ENCODE data around the gene IBA57. TPM values are rescaled to one million over a fixed set of nuclear protein-coding genes. Genes with fewer than 3 reads are reported as not detected.

The IBA57 gene
- polyA plus RNA-seq, 1 donor (not counting 4 experiments of a cell fraction or from before 2014, with no cell fraction given): 1.5 TPM

DNA sequence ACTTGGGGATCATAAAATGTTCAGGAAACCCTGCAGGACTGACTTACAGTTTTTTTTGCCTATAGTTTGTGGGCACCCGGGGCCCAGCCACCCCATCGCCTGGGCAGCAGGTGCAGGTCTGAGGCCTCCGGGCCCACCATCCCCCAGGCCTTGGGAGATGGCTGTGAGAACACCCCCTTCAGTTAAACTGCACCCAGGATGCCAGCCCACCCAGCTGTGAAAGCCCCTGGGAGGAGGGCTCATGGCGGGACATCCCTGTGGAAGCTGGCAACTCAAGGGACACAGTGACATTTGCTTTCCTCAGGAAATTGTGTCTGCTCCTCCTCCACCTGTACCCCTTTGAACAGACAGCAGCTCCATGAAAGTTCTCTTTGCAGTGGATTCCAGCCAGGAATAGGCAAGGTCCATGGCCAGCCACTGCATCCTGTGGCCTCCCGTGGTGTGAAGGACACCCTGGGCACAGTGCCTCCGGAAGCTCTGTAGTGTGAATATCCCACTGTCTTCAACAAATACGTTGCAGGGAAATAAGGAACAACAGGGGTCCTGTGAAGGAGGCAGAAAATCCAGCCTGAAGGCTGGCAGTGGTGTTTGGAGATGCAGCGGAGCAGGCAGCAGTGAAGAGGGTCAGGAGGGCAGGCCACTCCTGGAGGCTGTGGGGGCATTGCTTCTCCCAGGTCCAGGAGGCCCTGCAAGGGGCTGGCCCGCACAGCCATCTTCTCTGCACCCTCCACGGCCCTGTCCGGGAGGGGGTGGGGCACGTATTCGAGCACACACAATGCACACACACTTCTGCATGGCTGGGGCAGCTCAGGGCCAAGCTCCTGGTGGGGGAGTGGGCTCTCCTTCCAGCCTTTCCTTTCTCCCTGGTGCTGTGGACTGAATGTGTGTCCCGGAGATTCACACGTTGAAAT, 40.2 kb downstream of the IBA57 start:
- Histone ChIP-seq H4K20me1 (ENCODE audit: control insufficient read depth, extremely low read depth, insufficient read depth, low read length) (no peaks in the 10 kb centered on the region), H3K9me1 (ENCODE audit: control insufficient read depth, extremely low read depth, insufficient read depth, low read length) (no peaks in the 10 kb centered on the region), H3K27me3 (ENCODE audit: control insufficient read depth, extremely low read depth, insufficient read depth, low read length) (peaks cover 9% of the 10 kb centered on the region), H3K4me1 (ENCODE audit: control insufficient read depth, extremely low read depth, insufficient read depth, low read length) (no peaks in the 10 kb centered on the region), H2AFZ (ENCODE audit: control insufficient read depth, low read length) (no peak overlapping the region), H3K4me2 (ENCODE audit: control insufficient read depth, extremely low read depth, insufficient read depth, low read depth, low read length) (no peak overlapping the region), H3K4me3 (ENCODE audit: control insufficient read depth in 2 of 3, extremely low read depth in 1 of 3, insufficient read depth in 2 of 3, low read depth in 1 of 3, low read length in 3 of 3) (no peak overlapping the region), H3K9ac (ENCODE audit: control insufficient read depth, extremely low read depth, insufficient read depth, low read length) (no peak overlapping the region), H3K9me3 (ENCODE audit: control insufficient read depth, low read depth, low read length) (no peaks in the 10 kb centered on the region), H3K27ac (ENCODE audit: control insufficient read depth, insufficient read depth, low read length) (no peak overlapping the region), H3K79me2 (ENCODE audit: control insufficient read depth, insufficient read depth, low read length) (no peaks in the 10 kb centered on the region), H3K36me3 (ENCODE audit: control insufficient read depth in 2 of 2, extremely low read depth in 1 of 2, insufficient read depth in 2 of 2, low read length in 2 of 2) (no peaks in the 10 kb centered on the region)
- TF ChIP-seq, protein P1, sequence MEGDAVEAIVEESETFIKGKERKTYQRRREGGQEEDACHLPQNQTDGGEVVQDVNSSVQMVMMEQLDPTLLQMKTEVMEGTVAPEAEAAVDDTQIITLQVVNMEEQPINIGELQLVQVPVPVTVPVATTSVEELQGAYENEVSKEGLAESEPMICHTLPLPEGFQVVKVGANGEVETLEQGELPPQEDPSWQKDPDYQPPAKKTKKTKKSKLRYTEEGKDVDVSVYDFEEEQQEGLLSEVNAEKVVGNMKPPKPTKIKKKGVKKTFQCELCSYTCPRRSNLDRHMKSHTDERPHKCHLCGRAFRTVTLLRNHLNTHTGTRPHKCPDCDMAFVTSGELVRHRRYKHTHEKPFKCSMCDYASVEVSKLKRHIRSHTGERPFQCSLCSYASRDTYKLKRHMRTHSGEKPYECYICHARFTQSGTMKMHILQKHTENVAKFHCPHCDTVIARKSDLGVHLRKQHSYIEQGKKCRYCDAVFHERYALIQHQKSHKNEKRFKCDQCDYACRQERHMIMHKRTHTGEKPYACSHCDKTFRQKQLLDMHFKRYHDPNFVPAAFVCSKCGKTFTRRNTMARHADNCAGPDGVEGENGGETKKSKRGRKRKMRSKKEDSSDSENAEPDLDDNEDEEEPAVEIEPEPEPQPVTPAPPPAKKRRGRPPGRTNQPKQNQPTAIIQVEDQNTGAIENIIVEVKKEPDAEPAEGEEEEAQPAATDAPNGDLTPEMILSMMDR (optimal IDR thresholded peaks at IDR 0.05 in 1 of 3, IDR thresholded peaks at IDR 0.05 in 1 of 3, conservative IDR thresholded peaks at IDR 0.05 in 1 of 3; ENCODE audit: extremely low read depth in 1 of 3, insufficient read depth in 2 of 3, low read length in 3 of 3): no peak
- no peak for TF ChIP-seq EZH2 (IDR thresholded peaks at IDR 0.05; ENCODE audit: low read length)
- dilution Hi-C loops (cut with MboI; ENCODE audit: extremely low pct_ligation_motif_present, low sequenced_read_pairs): no loop called here
- FAIRE-seq: no peak
- no peak for DNase-seq (ENCODE audit: low read depth, low spot score)

DNA sequence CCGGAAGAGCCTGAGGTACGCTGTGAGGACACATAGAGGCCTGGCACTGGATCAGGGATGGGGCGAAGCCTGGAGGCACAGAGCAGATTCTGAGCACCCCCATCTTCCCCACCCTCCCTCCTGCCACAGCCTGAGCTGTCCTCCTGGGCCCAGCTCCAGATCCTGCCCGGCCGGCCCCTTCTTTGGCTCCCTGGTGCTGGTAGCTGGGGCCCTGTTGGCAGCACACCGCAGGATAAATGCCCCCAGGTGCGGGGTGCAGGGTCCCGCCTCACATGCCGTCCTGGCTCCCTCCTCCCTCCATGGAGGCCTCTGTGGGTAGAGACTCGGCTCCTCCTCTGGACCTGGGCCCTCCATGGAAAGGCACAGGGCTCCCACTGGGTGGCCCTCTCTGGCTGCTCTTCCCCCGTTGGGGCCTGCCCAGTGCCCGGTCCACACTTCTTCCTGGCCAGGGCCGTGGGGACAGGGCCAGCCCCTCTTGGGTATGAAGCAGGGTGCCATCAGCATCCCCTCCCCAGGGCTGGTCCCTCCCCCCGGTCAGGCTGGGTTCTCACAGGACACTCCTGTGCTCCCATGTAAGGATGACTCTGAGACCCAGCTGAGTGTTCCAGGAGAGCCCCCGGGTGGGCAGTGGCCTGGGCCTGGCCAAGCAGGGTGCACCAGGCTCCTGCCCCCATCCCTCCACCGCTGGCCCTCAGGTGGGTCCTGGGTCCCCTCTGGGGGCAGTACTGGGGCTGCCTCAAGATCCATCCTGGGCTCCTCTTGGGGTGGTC, 41.2 kb downstream of the IBA57 start:
- peaks cover 9% of the 10 kb centered on the region for H3K27me3 ChIP-seq (ENCODE audit: control insufficient read depth, extremely low read depth, insufficient read depth, low read length)
- no peaks in the 10 kb centered on the region for H3K79me2 ChIP-seq (ENCODE audit: control insufficient read depth, insufficient read depth, low read length)
- DNase-seq (ENCODE audit: low read depth, low spot score): no peak
- H3K9me3 ChIP-seq (ENCODE audit: control insufficient read depth, low read depth, low read length): no peaks in the 10 kb centered on the region
- no peak overlapping the region for H3K27ac ChIP-seq (ENCODE audit: control insufficient read depth, insufficient read depth, low read length)
- H3K9me1 ChIP-seq (ENCODE audit: control insufficient read depth, extremely low read depth, insufficient read depth, low read length): no peaks in the 10 kb centered on the region
- no peak overlapping the region for H3K4me3 ChIP-seq (ENCODE audit: control insufficient read depth in 2 of 3, extremely low read depth in 1 of 3, insufficient read depth in 2 of 3, low read depth in 1 of 3, low read length in 3 of 3)
- dilution Hi-C loops (cut with MboI; ENCODE audit: extremely low pct_ligation_motif_present, low sequenced_read_pairs): no loop called here
- no peak for FAIRE-seq
- TF ChIP-seq EZH2 (IDR thresholded peaks at IDR 0.05; ENCODE audit: low read length): no peak
- TF ChIP-seq, protein P1 (optimal IDR thresholded peaks at IDR 0.05 in 1 of 3, IDR thresholded peaks at IDR 0.05 in 1 of 3, conservative IDR thresholded peaks at IDR 0.05 in 1 of 3; ENCODE audit: extremely low read depth in 1 of 3, insufficient read depth in 2 of 3, low read length in 3 of 3): no peak
- H3K9ac ChIP-seq (ENCODE audit: control insufficient read depth, extremely low read depth, insufficient read depth, low read length): no peak overlapping the region
- H3K36me3 ChIP-seq (ENCODE audit: control insufficient read depth in 2 of 2, extremely low read depth in 1 of 2, insufficient read depth in 2 of 2, low read length in 2 of 2): no peaks in the 10 kb centered on the region
- H3K4me1 ChIP-seq (ENCODE audit: control insufficient read depth, extremely low read depth, insufficient read depth, low read length): no peaks in the 10 kb centered on the region
- H4K20me1 ChIP-seq (ENCODE audit: control insufficient read depth, extremely low read depth, insufficient read depth, low read length): no peaks in the 10 kb centered on the region
- no peak overlapping the region for H2AFZ ChIP-seq (ENCODE audit: control insufficient read depth, low read length)
- H3K4me2 ChIP-seq (ENCODE audit: control insufficient read depth, extremely low read depth, insufficient read depth, low read depth, low read length): no peak overlapping the region

All from keratinocyte (primary cell).